Ishikawa (cell line): Measurements from ENCODE around the gene CACYBP.

Experiments used
- CEBPB ChIP-seq: IDR thresholded peaks from 2 replicates; pipeline ENCODE4 v1.6.1; 2012
- CREB1 ChIP-seq: IDR thresholded peaks from 2 replicates; pipeline ENCODE4 v1.6.1; 2012; ENCODE audit warnings: low read depth
- EGR1 ChIP-seq: IDR thresholded peaks from 2 replicates; pipeline ENCODE4 v1.6.1; 2012
- EP300 ChIP-seq: IDR thresholded peaks from 2 replicates; pipeline ENCODE4 v1.6.1; 2012; ENCODE audit warnings: borderline replicate concordance
- FOXM1 ChIP-seq: IDR thresholded peaks from 2 replicates; pipeline ENCODE4 v1.6.1; 2012; ENCODE audit warnings: low read depth, borderline replicate concordance
- NFIC ChIP-seq: IDR thresholded peaks from 2 replicates; pipeline ENCODE4 v1.6.1; 2012
- RAD21 ChIP-seq: IDR thresholded peaks from 2 replicates; pipeline ENCODE4 v1.6.1; 2012; ENCODE audit warnings: low read depth
- TAF1 ChIP-seq: IDR thresholded peaks from 2 replicates; pipeline ENCODE4 v1.6.1; 2012; ENCODE audit warnings: low read depth, mild to moderate bottlenecking
- TCF12 ChIP-seq: IDR thresholded peaks from 2 replicates; pipeline ENCODE4 v1.6.1; 2012; ENCODE audit warnings: low read depth
- TEAD4 ChIP-seq: IDR thresholded peaks from 2 replicates; pipeline ENCODE4 v1.6.1; 2012
- YY1 ChIP-seq: IDR thresholded peaks from 2 replicates; pipeline ENCODE4 v1.6.1; 2012; ENCODE audit warnings: low read depth
- ZBTB7A ChIP-seq: IDR thresholded peaks from 2 replicates; pipeline ENCODE4 v1.6.1; 2012; ENCODE audit warnings: low read depth
- TF ChIP-seq, protein P1 (sequence below): IDR thresholded peaks from 2 replicates; pipeline ENCODE4 v1.6.1; 2012
- TF ChIP-seq, protein P2 (sequence below): IDR thresholded peaks from 2 replicates; pipeline ENCODE4 v1.6.1; 2012; ENCODE audit warnings: low read depth, mild to moderate bottlenecking
- TF ChIP-seq, protein P3 (sequence below): IDR thresholded peaks from 2 replicates; pipeline ENCODE4 v1.6.1; 2012

The CACYBP gene

DNA sequence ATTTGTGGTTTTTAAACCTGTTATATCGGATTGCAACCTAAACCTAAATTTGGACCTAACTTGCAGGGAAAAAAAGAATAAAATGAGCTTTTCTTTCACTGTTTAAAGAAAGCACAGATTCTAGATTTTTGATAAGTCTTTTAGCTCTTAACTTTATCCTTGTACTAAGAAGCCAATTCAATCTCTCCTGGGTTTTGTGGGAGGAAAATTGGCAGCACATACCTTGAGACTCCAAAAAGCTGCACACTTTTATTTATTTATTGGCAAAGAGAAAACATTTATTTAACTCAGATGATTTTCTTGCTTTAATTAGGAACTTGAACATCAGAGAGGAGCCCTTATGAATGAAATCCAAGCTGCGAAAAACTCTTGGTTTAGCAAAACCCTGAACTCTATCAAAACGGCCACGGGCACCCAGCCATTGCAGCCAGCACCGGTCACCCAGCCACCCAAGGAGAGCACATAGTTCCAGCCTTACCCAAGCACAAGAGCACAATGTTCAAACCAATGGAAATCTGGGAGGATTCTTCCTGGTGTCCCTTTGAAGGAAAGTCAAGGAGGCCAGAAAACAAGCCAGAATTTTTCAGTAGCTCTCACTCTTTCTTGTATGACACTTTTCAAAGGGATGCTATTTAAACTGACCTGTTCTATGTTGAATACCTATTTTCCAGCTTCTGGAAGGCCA is 10.1 kb upstream of the CACYBP start:
- TF ChIP-seq FOXM1 = no peak
- no peak for TF ChIP-seq RAD21
- TF ChIP-seq, protein P1, sequence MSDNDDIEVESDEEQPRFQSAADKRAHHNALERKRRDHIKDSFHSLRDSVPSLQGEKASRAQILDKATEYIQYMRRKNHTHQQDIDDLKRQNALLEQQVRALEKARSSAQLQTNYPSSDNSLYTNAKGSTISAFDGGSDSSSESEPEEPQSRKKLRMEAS = no peak
- TF ChIP-seq ZBTB7A = no peak

DNA sequence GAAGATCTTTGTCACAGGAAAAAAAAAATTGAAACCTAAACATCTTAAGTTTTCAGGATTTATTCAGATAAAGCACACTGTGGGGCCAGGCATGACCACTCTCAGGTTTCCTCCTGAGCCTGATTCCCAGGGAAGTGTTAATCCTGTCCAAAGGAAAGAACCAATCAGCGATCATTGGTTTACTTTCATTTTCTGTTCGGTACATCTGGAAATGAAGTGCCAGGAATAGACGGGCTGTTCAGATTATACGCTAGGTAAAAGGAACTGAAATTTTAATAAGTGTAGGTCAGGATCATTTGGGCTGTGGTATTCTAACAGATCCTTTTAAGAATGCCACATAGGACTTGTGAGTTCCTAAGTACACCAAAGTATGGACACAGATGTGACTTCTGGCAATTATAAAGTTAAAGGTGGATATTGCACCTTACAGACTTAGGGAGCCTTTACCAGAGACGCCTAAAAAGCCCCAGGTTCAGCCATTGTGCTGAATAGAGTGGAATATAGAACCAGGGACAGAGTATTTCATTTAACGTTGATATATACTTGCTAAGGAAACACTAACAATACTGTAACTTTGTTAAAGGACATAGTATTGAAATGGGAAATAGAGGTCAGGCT is 9.3 kb upstream of the CACYBP start:
- no peak for TF ChIP-seq FOXM1
- TF ChIP-seq, protein P1 = no peak
- TF ChIP-seq TAF1 = no peak
- TF ChIP-seq YY1 = no peak
- no peak for TF ChIP-seq NFIC
- TF ChIP-seq RAD21 = no peak
- no peak for TF ChIP-seq CEBPB
- no peak for TF ChIP-seq EP300
- TF ChIP-seq, protein P2, sequence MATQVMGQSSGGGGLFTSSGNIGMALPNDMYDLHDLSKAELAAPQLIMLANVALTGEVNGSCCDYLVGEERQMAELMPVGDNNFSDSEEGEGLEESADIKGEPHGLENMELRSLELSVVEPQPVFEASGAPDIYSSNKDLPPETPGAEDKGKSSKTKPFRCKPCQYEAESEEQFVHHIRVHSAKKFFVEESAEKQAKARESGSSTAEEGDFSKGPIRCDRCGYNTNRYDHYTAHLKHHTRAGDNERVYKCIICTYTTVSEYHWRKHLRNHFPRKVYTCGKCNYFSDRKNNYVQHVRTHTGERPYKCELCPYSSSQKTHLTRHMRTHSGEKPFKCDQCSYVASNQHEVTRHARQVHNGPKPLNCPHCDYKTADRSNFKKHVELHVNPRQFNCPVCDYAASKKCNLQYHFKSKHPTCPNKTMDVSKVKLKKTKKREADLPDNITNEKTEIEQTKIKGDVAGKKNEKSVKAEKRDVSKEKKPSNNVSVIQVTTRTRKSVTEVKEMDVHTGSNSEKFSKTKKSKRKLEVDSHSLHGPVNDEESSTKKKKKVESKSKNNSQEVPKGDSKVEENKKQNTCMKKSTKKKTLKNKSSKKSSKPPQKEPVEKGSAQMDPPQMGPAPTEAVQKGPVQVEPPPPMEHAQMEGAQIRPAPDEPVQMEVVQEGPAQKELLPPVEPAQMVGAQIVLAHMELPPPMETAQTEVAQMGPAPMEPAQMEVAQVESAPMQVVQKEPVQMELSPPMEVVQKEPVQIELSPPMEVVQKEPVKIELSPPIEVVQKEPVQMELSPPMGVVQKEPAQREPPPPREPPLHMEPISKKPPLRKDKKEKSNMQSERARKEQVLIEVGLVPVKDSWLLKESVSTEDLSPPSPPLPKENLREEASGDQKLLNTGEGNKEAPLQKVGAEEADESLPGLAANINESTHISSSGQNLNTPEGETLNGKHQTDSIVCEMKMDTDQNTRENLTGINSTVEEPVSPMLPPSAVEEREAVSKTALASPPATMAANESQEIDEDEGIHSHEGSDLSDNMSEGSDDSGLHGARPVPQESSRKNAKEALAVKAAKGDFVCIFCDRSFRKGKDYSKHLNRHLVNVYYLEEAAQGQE = no peak
- no peak for TF ChIP-seq TCF12
- TF ChIP-seq EGR1 = no peak
- TF ChIP-seq CREB1 = no peak
- TF ChIP-seq ZBTB7A = no peak
- TF ChIP-seq TEAD4 = no peak
- TF ChIP-seq, protein P3, sequence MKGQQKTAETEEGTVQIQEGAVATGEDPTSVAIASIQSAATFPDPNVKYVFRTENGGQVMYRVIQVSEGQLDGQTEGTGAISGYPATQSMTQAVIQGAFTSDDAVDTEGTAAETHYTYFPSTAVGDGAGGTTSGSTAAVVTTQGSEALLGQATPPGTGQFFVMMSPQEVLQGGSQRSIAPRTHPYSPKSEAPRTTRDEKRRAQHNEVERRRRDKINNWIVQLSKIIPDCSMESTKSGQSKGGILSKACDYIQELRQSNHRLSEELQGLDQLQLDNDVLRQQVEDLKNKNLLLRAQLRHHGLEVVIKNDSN = no peak

DNA sequence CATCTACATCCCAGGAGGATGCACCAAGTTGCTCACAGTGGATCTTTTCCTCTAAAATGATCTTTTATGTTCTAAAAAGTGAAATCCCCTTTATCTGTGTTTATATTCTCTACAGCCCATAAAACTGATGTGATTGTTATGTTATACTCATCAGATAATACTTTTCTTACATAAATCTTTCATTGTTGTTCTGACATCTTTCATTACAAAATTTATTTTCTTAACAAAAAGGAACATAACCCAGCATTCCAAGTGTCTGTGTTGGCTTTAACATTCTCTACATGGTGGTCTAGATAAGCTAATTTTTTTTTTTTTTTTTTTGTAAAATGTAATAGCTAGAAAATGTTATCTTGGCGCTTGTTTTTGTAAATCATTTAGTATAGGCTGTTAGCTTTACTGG is 8.3 kb upstream of the CACYBP start:
- TF ChIP-seq FOXM1 = no peak
- no peak for TF ChIP-seq TAF1
- TF ChIP-seq TCF12 = no peak
- TF ChIP-seq NFIC = no peak
- no peak for TF ChIP-seq EP300
- TF ChIP-seq, protein P3 = no peak

DNA sequence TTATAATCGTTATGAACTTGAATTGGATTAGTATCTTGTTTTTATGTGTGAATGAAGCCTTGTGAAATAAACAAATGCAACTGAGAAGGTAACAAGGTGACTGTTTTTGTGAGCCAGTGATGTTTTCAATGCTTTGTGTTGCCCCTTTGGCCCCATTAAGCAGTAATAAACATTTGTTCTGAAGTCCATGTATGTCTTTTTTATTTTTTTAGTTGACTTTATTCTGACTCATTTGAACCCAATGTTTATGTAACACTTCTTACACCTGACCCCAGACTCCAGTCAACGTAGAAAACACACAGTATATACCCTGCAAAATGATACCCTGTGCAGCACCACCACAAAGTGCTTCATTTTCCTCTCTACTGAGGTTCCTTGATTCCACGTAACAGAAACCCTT is 4.6 kb upstream of the CACYBP start:
- TF ChIP-seq, protein P2 = no peak
- no peak for TF ChIP-seq RAD21
- no peak for TF ChIP-seq FOXM1
- TF ChIP-seq TCF12 = no peak
- TF ChIP-seq YY1 = no peak
- TF ChIP-seq TAF1 = no peak
- TF ChIP-seq EGR1 = no peak
- TF ChIP-seq, protein P1 = no peak
- TF ChIP-seq ZBTB7A = no peak
- no peak for TF ChIP-seq CEBPB

DNA sequence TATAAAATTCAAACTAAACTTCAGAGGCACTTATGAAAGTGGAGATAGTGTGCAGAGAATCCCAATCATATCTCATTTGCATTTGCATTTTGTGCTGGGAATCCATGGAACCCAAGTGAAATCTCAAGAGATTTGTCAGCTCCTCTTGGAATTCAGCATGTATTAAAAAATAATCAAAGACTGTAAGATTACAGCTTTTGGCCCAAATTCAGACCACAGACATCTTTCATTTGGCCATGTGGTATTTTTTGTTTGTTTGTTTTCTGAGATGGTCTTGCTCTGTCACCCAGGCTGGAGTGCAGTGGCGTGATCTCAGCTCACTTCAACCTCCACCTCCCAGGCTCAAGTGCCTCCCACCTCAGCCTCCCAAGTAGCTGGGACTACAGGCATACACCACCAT is 3.8 kb upstream of the CACYBP start:
- TF ChIP-seq, protein P3 = no peak
- TF ChIP-seq TAF1 (no peak), FOXM1 (no peak), TEAD4 (no peak), CREB1 (no peak), CEBPB (no peak), EP300 (no peak), ZBTB7A (no peak)
